Stimulated activated naive CD4-positive, alpha-beta T cell treated with Interleukin-2 at 50 U/mL for 16 hours (primary cell): ENCODE measurements around the gene LSM3.

Experiments
- DNase-seq: peaks from one replicate; lab custom pipeline; 2025; lab: John Stamatoyannopoulos, UW

LSM3 gene

GRCh38 chr3:14157951-14158350 lies 20.7 kb upstream of the LSM3 start:
- DNase-seq = no peak

- no peak for DNase-seq
Measured at GRCh38 chr3:14158370-14158769, 20.2 kb upstream of the LSM3 start.

GRCh38 chr3:14159426-14159825 lies 19.2 kb upstream of the LSM3 start:
- no peak for DNase-seq

GRCh38 chr3:14161282-14161681 lies 17.3 kb upstream of the LSM3 start:
- DNase-seq = no peak

- no peak for DNase-seq
Measured at GRCh38 chr3:14162178-14162577, 16.4 kb upstream of the LSM3 start.

GRCh38 chr3:14166877-14167603 lies 11.6 kb upstream of the LSM3 start:
- no peak for DNase-seq

- no peak for DNase-seq
Measured at GRCh38 chr3:14169435-14169834, 9.2 kb upstream of the LSM3 start.

- DNase-seq = no peak
Measured at GRCh38 chr3:14169871-14170270, 8.7 kb upstream of the LSM3 start.

GRCh38 chr3:14170531-14171159 lies 8.0 kb upstream of the LSM3 start:
- no peak for DNase-seq

- no peak for DNase-seq
Measured at GRCh38 chr3:14172496-14172895, 6.1 kb upstream of the LSM3 start.

- no peak for DNase-seq
Measured at GRCh38 chr3:14174483-14174882, 4.1 kb upstream of the LSM3 start.

- peak; percentile 8 for DNase-seq
Measured at GRCh38 chr3:14175383-14176037, 3.1 kb upstream of the LSM3 start.

- DNase-seq = no peak
Measured at GRCh38 chr3:14177580-14178246, 904 bp upstream of the LSM3 start.

- no peak for DNase-seq
Measured at GRCh38 chr3:14179114-14179465, 473 bp downstream of the LSM3 start.

- no peak for DNase-seq
Measured at GRCh38 chr3:14179795-14180194, 1.2 kb downstream of the LSM3 start.

GRCh38 chr3:14181253-14181652 lies 2.6 kb downstream of the LSM3 start:
- DNase-seq = no peak

GRCh38 chr3:14183015-14183577 lies 4.5 kb downstream of the LSM3 start:
- DNase-seq = no peak

- DNase-seq = no peak
Measured at GRCh38 chr3:14186854-14187458, 8.3 kb downstream of the LSM3 start.

GRCh38 chr3:14188041-14188754 lies 9.6 kb downstream of the LSM3 start:
- DNase-seq = no peak

- no peak for DNase-seq
Measured at GRCh38 chr3:14194865-14195264, 16.2 kb downstream of the LSM3 start.

- no peak for DNase-seq
Measured at GRCh38 chr3:14199641-14200040, 21.0 kb downstream of the LSM3 start.
